HCT116 (cell line): ENCODE measurements around the gene NSUN3. TPM values are rescaled to one million over a fixed set of nuclear protein-coding genes. Genes with fewer than 3 reads are reported as not detected.

Source experiments
- ATAC-seq: fragments of 200-7000 bp; cut with Tn5 transposase; 2 replicates; pipeline ENCODE4 v1.9.1; 2020; ENCODE audit warnings: mild to moderate bottlenecking, moderate library complexity
- BruUV-seq: library from RNA; stranded (reverse); fragments of 400-500 nt; replicated peaks from 2 replicates; lab custom pipeline; 2021; lab: Mats Ljungman, UMichigan
- CTCF ChIA-PET: fragments of 300-600 bp; sonication (Branson Sonifier 250); formaldehyde crosslinking; loops from one replicate; lab custom pipeline; 2021; ENCODE audit warnings: antibody characterized with exemption; lab: Charles Lee
- POLR2A ChIA-PET: fragments of 300-600, 350-600 bp; sonication (Branson Sonifier 250); formaldehyde crosslinking; loops from one replicate; lab custom pipeline; 2021; ENCODE audit warnings: antibody characterized with exemption; lab: Charles Lee
- RAD21 ChIA-PET, 2 experiments: fragments of 300-600 bp; sonication (Branson Sonifier 250); formaldehyde crosslinking; loops; one replicate each; lab custom pipeline; 2023; ENCODE audit warnings: low total read pairs in 2 of 2; ENCODE audit not compliant: uncharacterized antibody in 2 of 2, unreplicated experiment in 2 of 2, low non-redundant PET in 1 of 2; lab: Charles Lee
- DNase-seq: peaks from one replicate; pipeline ENCODE4 v3.0.0-alpha.2; 2010; ENCODE audit warnings: low read depth, low spot score
- H2AFZ ChIP-seq: fragments of 200-600 bp; shearing (Covaris generic), sonication (generic); 2 replicates; pipeline ENCODE4 v1.6.1; 2017; ENCODE audit warnings: low read depth, mixed run types, mixed read lengths, antibody characterized with exemption, low read length; ENCODE audit not compliant: poor library complexity, severe bottlenecking
- H3K27ac ChIP-seq: 2 replicates; pipeline ENCODE4 v1.5.1; 2012; ENCODE audit warnings: low read depth, low read length
- H3K27me3 ChIP-seq: fragments of 200-600 bp; sonication (generic); 2 replicates; pipeline ENCODE4 v1.6.1; 2016; ENCODE audit warnings: mixed run types, low read length, mixed read lengths; ENCODE audit not compliant: insufficient read depth
- H3K36me3 ChIP-seq, 2 experiments: fragments of 200-500 bp in 1 of 2; fragments of 200-600 bp in 1 of 2; sonication (Bioruptor generic) in 1 of 2; sonication (generic) in 1 of 2; 2 replicates each; pipeline versions ENCODE4 v1.5.1 to v1.6.1; 2014 to 2016; ENCODE audit warnings: low read length in 2 of 2, inconsistent platforms in 1 of 2, mixed read lengths in 1 of 2, mixed run types in 1 of 2; ENCODE audit not compliant: insufficient read depth in 2 of 2, control insufficient read depth in 1 of 2
- H3K4me1 ChIP-seq, 2 experiments: fragments of 200-600 bp in 1 of 2; sonication (generic) in 1 of 2; 2 replicates each; pipeline versions ENCODE4 v1.5.1 to v1.6.1; 2012 to 2017; ENCODE audit warnings: low read length in 2 of 2, inconsistent platforms in 1 of 2, mild to moderate bottlenecking in 1 of 2, mixed read lengths in 1 of 2, mixed run types in 1 of 2, moderate library complexity in 1 of 2; ENCODE audit not compliant: insufficient read depth in 2 of 2, control insufficient read depth in 1 of 2
- H3K4me2 ChIP-seq: fragments of 200-600 bp; sonication (generic); 2 replicates; pipeline ENCODE4 v1.6.1; 2017; ENCODE audit warnings: mixed run types, low read length, mixed read lengths
- H3K4me3 ChIP-seq, 2 experiments: fragments of 200-600 bp in 1 of 2; sonication (generic) in 1 of 2; replicated peaks in 1 of 2; 2 replicates each; pipeline ENCODE4 v1.5.1; 2011 to 2016; ENCODE audit warnings: low read length in 2 of 2, control low read depth in 1 of 2, low read depth in 1 of 2, mild to moderate bottlenecking in 1 of 2, mixed read lengths in 1 of 2, mixed run types in 1 of 2
- H3K79me2 ChIP-seq: fragments of 200-600 bp; sonication (generic); 2 replicates; pipeline ENCODE4 v1.6.1; 2017; ENCODE audit warnings: mild to moderate bottlenecking, mixed run types, low read length, moderate library complexity, mixed read lengths; ENCODE audit not compliant: insufficient read depth
- H3K9ac ChIP-seq: fragments of 200-600 bp; sonication (generic); 2 replicates; pipeline ENCODE4 v1.6.1; 2016; ENCODE audit warnings: low read length, mixed read lengths
- H3K9me2 ChIP-seq: fragments of 200-600 bp; sonication (generic), shearing (Covaris generic); 2 replicates; pipeline ENCODE4 v1.6.1; 2017; ENCODE audit warnings: mixed run types, mild to moderate bottlenecking, moderate library complexity; ENCODE audit not compliant: insufficient read depth
- H3K9me3 ChIP-seq, 2 experiments: fragments of 200-500 bp in 1 of 2; fragments of 200-600 bp in 1 of 2; sonication (Bioruptor generic) in 1 of 2; sonication (generic) in 1 of 2; 2 replicates each; pipeline ENCODE4 v1.6.1; 2014 to 2017; ENCODE audit warnings: low read length in 2 of 2, mixed read lengths in 2 of 2, inconsistent platforms in 1 of 2, low read depth in 1 of 2, mild to moderate bottlenecking in 1 of 2, mixed run types in 1 of 2, moderate library complexity in 1 of 2; ENCODE audit not compliant: control insufficient read depth in 1 of 2, insufficient read depth in 1 of 2
- H4K20me1 ChIP-seq: fragments of 200-600 bp; sonication (generic), shearing (Covaris generic); 2 replicates; pipeline ENCODE4 v1.6.1; 2017; ENCODE audit warnings: mixed run types, mild to moderate bottlenecking, moderate library complexity; ENCODE audit not compliant: insufficient read depth
- CBX3 ChIP-seq: IDR thresholded peaks from 2 replicates; pipeline ENCODE4 v1.6.1; 2012; ENCODE audit warnings: low read depth
- CEBPB ChIP-seq: IDR thresholded peaks from 2 replicates; pipeline ENCODE4 v1.6.1; 2012; ENCODE audit warnings: low read depth
- EGR1 ChIP-seq: IDR thresholded peaks from 2 replicates; pipeline ENCODE4 v1.6.1; 2012; ENCODE audit warnings: low read depth
- ELF1 ChIP-seq: IDR thresholded peaks from 2 replicates; pipeline ENCODE4 v1.6.1; 2012; ENCODE audit warnings: low read depth, borderline replicate concordance
- FOSL1 ChIP-seq: IDR thresholded peaks from 2 replicates; pipeline ENCODE4 v1.6.1; 2012; ENCODE audit warnings: low read depth
- POLR2AphosphoS5 ChIP-seq: IDR thresholded peaks from 2 replicates; pipeline ENCODE4 v1.6.1; 2011; ENCODE audit warnings: mild to moderate bottlenecking, low read depth, low read length, moderate library complexity
- RAD21 ChIP-seq: IDR thresholded peaks from 2 replicates; pipeline ENCODE4 v1.6.1; 2012; ENCODE audit warnings: low read depth, mild to moderate bottlenecking
- REST ChIP-seq: IDR thresholded peaks from 2 replicates; pipeline ENCODE4 v1.6.1; 2012; ENCODE audit warnings: low read depth
- SIN3A ChIP-seq: IDR thresholded peaks from 2 replicates; pipeline ENCODE4 v1.6.1; 2012; ENCODE audit warnings: low read depth
- SP1 ChIP-seq: IDR thresholded peaks from 2 replicates; pipeline ENCODE4 v1.6.1; 2012; ENCODE audit warnings: low read depth
- SRF ChIP-seq: IDR thresholded peaks from 2 replicates; pipeline ENCODE4 v1.6.1; 2012; ENCODE audit warnings: low read depth
- TCF7L2 ChIP-seq: IDR thresholded peaks from 2 replicates; pipeline ENCODE4 v1.7.0; 2011; ENCODE audit warnings: borderline replicate concordance, inconsistent platforms; ENCODE audit not compliant: insufficient read depth, insufficient read length; ENCODE audit errors: extremely low read depth
- YY1 ChIP-seq: IDR thresholded peaks from 2 replicates; pipeline ENCODE4 v1.6.1; 2011; ENCODE audit warnings: low read length, low read depth, moderate library complexity, mild to moderate bottlenecking; ENCODE audit not compliant: insufficient replicate concordance; ENCODE audit errors: extremely low read depth
- intact Hi-C: fragments of 100-400 bp; cut with micrococcal nuclease; formaldehyde crosslinking; loops from 2 replicates; pipeline ENCODE4 v1.10.0; 2022
- total RNA-seq: library from RNA; stranded (reverse); gene quantifications from one replicate; pipeline ENCODE4 v1.2.1, GENCODE V29; 2021; ENCODE audit not compliant: unreplicated experiment
- TF ChIP-seq, protein P1 (sequence below): IDR thresholded peaks from 2 replicates; pipeline ENCODE4 v1.6.1; 2012

Gene NSUN3
- total RNA-seq, 1 experiment from 2014 or later = 6.6 TPM

DNA sequence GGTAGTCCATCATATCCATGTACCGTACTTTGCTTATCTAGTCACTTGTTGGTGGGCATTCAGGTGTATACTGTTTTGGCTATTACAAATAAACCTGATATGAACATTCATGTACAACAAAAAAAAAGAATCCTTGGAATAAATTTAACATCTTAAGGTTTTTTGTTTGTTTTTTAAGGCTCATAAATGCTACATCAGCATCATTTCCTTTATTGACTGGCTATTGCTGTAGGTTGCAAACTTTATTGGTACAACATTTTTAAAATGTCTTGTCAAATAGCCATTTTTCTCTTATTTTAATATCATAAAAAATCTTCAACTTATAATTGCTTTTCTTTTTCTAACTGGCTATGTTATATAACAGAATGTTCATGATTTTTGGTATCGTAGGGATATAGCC is 16.3 kb upstream of the NSUN3 start:
- H3K9ac ChIP-seq = no peak overlapping the region
- no peaks in the 10 kb centered on the region for H4K20me1 ChIP-seq
- intact Hi-C loops = no loop called here
- DNase-seq (no peak), ATAC-seq (no peak)
- TF ChIP-seq TCF7L2 = no peak
- no peak for TF ChIP-seq YY1
- TF ChIP-seq ELF1 = no peak
- TF ChIP-seq, protein P1, sequence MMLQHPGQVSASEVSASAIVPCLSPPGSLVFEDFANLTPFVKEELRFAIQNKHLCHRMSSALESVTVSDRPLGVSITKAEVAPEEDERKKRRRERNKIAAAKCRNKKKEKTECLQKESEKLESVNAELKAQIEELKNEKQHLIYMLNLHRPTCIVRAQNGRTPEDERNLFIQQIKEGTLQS = no peak
- TF ChIP-seq SRF = no peak
- no peak for TF ChIP-seq POLR2AphosphoS5
- TF ChIP-seq SIN3A = no peak
- POLR2A ChIA-PET = no interaction called here
- no peaks in the 10 kb centered on the region for H3K9me2 ChIP-seq
- no peaks in the 10 kb centered on the region for H3K79me2 ChIP-seq
- no peaks in the 10 kb centered on the region for H3K36me3 ChIP-seq
- no peaks in the 10 kb centered on the region for H3K27me3 ChIP-seq
- H3K4me3 ChIP-seq = no peak overlapping the region
- BruUV-seq = no TSS peak
- H3K27ac ChIP-seq = no peak overlapping the region
- H3K4me1 ChIP-seq = no peaks in the 10 kb centered on the region
- RAD21 ChIA-PET = no interaction called here
- CTCF ChIA-PET = no interaction called here
- H2AFZ ChIP-seq = no peak overlapping the region
- H3K9me3 ChIP-seq = no peaks in the 10 kb centered on the region
- no peak overlapping the region for H3K4me2 ChIP-seq

- intact Hi-C loops = no loop called here
- H4K20me1 ChIP-seq = no peaks in the 10 kb centered on the region
- ChIA-PET POLR2A (no interaction called here), RAD21 (no interaction called here), CTCF (no interaction called here)
- H3K4me2 ChIP-seq = no peak overlapping the region
- no peaks in the 10 kb centered on the region for H3K27me3 ChIP-seq
- TF ChIP-seq FOSL1 (no peak), CBX3 (no peak), REST (no peak), CEBPB (no peak), EGR1 (no peak), SP1 (no peak), RAD21 (no peak), YY1 (no peak), ELF1 (no peak)
- H3K4me3 ChIP-seq = no peak overlapping the region
- no peaks in the 10 kb centered on the region for H3K9me3 ChIP-seq
- no peaks in the 10 kb centered on the region for H3K9me2 ChIP-seq
- no peak overlapping the region for H2AFZ ChIP-seq
- no peak overlapping the region for H3K9ac ChIP-seq
- BruUV-seq = no TSS peak
- no peaks in the 10 kb centered on the region for H3K36me3 ChIP-seq
- no peak overlapping the region for H3K27ac ChIP-seq
- DNase-seq (no peak), ATAC-seq (no peak)
- H3K79me2 ChIP-seq = no peaks in the 10 kb centered on the region
- H3K4me1 ChIP-seq = no peaks in the 10 kb centered on the region
Measured at GRCh38 chr3:94049267-94049666, 13.6 kb upstream of the NSUN3 start.
